Activated effector memory CD4-positive, alpha-beta T cell treated with Interleukin-2 at 50 U/mL for 16 hours (primary cell): ENCODE measurements around the gene JCAD.

Experiments
- DNase-seq: peaks from one replicate; pipeline ENCODE4 v3.0.0-alpha.2; 2020

Gene JCAD

DNA sequence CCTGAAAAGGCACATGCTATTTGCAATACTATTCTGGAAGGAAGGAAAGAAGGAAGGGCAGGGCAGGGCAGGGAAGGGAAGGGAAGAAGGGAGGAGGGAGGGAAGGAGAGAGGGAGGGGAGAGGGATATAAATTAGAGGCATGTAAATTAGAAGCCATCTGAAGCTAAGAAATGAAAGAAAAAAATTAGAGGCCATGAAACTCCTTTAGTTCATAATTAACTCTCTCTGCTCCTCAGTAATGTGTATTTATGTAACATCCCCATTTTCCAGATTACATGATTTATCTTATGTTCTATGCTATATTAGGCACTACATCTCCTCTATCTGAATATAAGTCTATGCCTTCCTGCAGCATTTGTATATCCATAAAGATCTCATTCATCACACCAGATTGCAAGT is 12.7 kb upstream of the JCAD start:
- DNase-seq, result no peak

DNA sequence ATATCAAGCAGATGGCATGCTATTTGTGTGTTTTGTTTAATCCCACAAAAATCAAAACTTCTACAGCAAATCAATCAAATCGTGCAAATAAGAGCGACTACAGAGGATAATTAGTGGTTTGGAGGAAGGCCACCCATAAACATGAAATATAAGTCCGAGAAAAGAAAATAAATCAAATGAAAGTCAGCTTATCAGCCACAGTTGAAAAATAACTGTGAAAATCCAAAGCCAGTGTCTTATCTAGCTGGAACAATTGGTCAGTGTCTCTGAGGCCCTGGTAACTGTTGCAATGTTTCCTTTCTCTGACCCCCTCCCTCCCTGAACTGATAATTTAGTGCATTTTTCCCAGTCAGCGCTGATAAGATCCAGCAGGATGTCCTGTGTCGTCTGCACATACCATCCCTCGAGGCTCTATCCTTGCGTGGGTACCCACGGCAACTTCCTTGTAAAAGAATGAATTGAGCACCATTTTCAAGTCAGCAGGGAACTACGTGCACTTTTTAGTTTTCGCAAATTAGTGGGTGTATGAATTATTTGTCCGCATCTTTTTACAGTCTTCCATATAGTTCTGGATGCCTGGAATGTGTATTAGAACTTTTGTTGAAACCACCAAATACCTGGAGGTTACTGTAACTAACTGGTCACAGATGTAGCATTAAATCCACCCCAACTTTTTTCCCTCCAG is 10.8 kb upstream of the JCAD start:
- DNase-seq, result no peak

DNA sequence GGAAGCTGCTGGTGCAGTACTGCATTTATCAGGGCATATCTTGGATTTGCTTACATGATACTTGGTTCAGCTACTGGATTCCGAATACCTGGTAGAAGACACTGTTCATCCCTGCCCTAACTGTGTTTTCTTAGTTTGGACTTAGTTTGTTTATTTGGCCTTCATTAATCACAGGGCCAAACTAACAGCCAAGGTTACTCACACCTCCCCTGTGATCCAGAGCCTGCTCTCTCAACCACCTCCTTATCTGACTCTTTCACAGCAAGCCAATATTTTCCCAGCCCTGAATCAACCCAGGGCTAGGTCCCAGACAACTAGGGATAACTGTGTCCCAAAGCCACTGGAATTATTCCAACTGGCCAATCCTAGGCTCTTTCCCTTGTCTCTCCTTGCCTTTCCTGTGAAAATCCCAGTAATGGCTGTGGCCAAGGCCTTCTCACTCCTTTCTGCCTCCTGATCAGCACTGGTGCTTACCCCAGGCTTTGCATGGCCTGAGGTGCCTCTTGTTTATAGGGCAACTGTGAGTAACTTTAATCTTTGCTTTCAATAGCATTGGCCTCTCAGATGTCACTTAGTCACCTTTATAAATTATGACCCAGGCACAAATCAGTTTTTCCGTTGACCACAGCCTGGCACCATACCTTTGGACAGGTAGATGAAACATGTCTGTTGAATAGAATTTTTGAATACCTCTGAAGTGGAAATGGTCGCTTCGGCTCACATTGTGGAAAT is 9.3 kb upstream of the JCAD start:
- DNase-seq, result no peak

DNA sequence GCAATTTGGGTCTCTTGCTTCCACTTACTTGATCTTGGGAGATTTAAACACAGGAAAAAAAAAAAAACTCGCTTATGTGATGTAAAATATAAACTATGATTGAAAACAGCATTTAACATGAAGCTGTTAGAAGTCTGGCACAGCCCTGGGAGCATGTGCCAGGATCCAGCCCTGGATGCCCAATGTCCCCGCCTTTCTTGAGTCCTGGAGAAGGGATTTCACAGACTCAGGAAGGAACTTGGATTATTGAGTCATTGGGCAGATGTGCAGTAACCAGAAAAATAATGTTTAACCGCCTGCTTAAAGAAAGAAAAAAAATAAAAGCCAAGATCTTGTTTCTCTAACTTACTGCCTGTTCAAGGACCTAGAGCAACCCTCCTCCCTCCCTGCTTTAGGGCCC is 3.7 kb upstream of the JCAD start:
- no peak for DNase-seq

DNA sequence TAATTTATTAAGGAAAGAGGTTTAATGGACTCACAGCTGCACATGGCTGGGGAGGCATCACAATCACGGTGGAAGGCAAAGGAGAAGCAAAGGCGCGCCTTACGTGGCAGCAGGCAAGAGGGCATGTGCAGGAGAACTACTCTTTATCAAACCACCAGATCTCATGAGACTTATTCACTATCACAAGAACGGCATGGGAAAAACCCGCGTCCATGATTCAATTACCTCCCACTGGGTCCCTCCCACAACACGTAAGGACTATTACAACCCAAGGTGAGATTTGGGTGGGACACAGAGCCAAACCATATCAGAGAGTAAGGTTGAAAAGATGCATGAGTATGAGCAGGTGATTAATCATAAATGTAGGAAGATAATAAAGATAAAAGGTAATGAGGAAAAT is 3.2 kb upstream of the JCAD start:
- no peak for DNase-seq

DNA sequence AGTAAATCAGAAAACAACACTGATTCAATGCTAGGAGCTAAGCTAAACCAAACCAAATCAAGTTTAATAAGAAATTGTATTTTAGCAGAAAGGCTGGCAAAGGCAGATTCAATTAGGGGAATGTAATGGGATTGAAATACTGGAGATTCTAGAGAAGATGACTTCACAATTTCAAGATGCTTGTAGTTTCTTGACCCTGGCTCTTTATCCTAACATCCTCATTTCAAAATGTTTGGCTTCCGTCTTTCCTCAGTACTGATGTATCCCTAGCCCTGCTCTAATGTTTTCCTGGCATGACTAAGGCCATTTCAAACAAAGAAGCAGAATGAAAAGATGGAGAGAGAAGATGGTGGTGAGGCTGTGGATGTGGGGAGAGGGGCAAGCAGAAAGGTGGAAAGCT is 2.7 kb upstream of the JCAD start:
- DNase-seq, result no peak

DNA sequence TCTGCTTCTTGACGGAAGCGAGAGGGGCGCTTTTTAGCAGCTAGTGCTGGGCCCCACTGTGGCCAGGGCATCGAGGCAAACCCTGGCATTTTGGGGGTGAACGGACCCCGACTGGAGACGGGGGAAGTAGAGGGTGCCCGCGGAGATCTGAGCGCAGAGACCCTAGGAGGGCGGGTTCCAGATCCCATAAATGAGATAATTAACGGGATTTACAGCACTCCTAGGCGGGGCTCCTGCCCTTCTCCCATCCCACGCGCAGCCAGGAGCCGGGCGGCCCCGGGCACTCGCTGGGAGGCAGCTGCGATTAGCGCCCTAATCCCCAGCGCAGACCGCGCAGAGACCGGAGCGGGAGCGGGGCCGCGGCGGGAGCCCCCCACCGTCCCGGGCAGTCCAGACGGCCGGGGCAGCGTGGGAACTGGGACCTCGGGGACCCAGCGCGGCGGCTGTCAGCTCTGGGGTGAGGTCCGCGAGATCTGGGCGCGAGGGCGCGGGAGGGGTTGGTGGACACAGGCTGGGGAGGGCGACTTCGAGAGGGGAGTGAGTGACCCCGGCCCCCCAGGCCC is 735 bp downstream of the JCAD start:
- DNase-seq, result no peak

DNA sequence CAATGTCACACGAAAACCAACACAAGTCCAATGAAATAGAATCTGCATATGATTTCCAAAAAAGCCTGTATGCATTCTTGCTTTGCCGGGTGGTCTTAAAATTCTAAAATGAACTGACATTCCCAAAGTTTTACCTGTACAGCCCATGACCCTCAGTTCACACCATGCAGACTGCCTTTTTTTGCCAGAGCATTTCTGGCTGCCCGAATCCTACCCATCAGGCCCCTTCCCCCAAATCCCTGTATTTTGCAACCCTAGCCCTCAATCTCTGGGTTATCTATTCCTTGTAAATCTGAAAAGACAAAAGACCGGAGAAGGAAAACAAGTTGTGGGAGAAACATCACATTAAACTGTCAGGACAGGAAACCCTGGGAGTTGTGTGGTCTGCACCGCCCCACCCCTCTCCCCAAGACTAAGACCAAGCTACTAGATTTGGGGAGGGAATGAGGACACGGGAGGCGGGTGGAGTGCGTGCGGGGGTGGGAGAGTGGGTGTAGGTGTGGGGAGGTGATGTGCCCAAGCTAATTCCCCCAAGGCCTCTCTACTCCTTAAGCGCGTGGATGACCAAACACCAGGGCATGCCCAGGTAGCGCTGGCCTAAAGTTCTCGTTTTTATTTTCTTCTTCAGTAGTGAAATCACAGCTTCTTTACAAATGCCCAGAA is 1.4 kb downstream of the JCAD start:
- no peak for DNase-seq

DNA sequence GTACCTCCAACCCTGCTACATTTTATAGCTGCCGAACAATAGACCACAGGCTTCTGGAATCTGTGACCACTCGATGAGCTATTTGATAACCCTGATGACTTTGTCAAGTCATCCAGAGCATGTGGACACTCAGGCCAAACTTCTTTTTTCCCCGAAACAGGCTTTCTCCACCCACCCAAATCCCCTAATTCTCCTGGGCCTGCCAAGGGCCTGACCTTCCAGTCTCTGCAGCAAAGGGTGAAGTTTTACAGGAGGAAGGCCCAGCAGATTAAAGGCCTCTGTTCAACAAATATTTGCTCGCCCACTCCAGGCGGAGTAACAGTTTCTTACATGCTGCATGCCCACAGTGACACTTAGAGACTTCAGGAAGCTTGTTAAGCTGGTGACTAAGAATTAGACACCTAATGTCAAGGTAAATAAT is 2.0 kb downstream of the JCAD start:
- DNase-seq, result no peak

DNA sequence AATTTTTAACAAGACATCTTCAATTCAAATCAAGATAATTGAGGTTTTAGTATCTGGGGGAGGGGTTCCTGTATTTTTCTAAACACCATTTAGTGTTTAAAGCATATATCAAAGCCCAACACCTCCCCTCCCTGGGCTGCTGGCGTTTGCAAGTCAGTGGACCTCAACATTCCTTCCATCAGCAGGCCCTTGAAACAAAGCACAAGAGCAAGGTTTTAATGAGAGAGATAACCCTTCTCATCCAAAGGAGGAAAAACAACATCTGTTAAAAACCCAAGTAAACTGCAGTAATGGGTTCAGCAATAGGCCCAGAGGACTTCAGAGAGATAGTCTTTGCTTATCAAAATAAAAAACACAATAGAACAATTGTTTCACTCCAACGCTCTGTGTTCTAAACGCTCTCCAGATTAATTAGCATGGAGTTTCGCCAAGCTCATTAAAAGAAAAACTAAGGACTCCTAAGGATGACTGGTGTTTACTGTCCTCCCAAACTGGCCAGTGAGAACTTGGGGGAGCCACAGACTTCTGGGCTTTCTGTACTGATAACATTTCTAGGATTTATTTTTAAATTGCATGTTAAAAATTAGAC is 2.5 kb downstream of the JCAD start:
- DNase-seq, result no peak

DNA sequence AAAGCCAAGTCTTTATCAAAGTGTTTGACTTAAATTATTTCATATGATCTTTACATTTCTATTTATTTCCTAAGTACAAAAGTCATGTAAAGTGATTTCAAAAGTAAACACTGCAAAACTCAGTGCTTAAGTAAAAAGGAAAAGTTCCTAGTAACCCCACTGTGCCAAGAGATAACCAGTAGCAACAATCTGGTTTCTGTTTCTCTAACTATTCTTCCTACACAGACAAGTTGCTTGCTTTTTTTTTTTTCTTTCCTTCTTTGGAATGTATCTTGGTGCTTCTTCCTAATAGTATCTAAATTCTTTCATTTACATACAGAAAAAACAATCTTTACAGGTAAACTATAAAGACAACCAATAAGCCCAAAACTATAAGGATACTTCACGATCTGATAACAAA is 3.1 kb downstream of the JCAD start:
- DNase-seq, result no peak

DNA sequence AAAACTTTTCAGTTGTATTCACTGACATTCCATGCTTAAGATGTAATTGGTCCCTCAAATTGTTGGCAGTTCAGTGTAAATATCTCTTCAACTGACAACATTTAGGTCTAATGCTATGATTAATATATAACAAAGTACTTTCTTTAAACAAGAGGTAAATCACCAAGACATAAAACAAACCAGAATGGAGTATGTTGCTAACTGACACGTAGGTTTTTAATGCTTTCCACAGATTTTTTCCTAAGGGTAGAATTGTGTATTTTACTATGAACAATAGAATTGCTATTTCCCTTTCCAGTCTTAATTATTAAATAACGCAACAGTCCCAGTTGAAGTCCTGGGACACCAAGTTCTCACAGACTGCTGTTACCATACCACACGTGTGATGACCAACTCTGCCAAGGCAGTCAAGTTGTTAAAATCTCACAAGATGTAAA is 4.1 kb downstream of the JCAD start:
- no peak for DNase-seq

DNA sequence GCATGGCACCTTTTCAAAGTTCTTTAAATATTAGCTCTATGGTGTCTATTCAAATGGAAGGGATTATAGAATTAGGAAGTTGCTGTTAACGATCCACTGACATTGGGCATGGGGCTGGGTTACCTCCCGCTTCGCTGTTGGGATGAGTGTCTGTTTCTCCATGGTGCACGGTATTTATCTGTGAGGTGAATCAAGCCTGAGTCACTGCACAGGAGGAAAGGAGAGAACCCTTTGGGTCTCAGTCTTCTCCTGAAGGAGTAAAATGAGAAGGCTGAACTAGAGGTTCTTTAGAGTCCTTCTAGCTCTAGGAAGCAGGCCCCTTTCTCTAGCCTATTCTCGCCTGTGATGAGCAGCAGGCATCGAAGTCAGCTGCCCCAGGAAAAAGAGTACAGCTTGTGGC is 7.3 kb downstream of the JCAD start:
- DNase-seq, result no peak

DNA sequence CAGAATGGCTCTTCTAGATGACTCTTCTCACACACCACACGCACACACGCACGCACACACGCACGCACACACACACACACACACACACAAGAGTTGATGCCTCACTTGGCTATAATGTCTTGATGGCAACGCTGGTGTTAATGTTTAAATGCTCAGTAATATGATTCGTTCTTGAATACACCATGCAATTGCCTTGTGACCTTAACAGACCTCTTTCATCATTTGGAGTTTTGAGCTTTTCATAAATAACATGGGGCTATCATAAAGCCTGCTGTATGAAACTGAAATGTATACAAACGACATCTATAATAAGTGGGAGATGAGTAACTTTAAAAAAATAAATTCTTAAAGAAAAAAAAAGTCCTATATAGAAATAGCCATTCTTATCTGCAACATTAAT is 8.2 kb downstream of the JCAD start:
- no peak for DNase-seq

DNA sequence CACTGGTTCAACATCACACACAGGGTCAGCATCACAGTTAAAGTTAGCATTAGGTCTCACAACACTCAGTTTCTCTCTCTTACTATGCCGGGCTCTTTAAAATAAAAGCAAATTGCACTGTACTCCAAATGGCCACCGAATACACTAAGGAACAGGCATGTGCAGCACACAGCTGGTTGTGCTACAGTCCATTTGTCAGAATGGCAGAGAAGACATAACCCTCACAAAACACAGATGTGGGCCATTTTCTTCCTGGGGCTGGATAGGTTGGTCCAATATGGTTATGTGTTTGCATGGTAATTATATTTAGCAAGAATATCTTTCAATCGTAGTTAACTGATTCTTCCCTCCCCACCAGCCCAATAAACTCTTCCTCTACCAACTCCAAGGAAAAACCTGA is 9.0 kb downstream of the JCAD start:
- DNase-seq, result no peak

DNA sequence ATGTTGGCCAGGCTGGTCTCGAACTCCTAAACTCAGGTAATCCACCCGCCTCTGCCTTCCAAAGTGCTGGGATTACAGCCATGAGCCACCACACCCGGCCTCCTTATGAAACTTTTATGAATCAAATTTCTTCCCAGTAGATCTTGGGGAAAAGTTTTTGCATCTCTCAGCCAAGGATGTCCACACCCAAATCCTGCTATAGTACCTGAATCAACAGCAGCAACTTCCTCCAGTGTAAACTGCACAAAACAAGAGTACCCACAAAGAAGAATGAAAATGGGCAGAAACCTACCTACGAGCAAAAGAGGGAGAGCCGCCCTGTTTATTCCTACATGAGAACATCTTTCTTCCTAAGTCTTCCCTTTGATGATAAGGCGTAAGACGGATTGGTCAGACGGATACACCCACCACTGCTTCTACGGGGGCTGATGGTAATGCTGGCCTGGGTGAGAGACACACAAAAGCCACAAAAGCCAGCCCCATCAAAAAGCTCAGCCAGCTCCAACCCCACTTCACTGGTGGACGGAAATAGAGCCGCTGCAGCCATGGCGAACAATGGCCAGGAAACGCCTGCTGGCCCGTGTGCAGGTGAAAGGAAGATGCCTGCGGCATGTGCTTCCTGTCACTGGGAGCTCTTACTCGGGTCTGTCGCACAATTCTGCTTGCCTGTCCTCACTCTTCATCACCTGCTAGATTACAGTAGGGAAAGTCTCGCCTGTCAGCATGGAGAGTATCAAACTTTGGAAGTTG is 10.4 kb downstream of the JCAD start:
- no peak for DNase-seq

DNA sequence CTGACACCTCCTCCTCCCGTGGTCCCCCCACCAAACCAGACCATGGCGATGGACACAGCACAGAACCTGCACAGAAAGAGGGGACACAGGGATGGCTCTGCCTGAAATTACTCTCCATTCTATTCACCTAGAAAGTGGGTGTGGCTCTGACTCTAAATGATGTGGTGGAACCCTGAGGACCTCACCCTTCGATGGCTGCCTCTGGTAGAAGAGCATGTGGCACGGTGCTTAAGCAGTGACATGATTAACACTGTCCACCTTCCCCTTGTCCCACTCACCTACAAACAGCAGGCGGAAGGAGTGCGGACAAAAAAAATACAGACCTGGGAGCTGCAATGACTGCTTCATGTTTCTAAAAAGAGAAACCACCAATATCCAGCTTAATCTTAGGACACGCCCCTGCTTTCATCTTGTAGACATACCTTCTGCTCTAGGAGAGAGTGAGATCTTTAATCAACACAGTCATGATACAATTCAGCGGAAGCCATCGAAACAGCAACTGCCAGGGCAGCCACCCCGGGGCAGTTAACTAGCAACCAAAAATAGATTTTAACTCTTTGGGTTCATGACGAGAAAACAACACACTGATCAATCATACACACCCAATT is 11.4 kb downstream of the JCAD start:
- DNase-seq, result no peak

DNA sequence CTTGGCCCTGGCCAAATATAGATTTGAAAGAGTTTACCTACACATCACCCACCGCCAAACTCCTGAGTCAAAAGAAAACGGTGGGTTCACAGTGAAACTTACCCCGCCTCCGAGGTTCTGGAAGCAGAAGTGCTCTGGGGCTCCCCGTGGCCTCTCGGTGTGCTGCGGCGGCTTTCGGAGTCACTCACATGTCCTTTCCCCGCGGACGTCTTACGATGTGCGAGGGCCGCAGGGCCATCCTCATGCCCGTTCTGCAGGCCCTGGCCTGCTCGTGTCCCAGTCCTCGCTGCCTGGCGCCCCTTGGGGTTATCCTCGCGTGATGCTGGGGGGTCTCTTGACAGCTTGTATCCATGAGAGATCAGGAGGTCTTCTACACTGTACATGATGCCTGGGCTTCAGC is 12.0 kb downstream of the JCAD start:
- DNase-seq, result no peak

DNA sequence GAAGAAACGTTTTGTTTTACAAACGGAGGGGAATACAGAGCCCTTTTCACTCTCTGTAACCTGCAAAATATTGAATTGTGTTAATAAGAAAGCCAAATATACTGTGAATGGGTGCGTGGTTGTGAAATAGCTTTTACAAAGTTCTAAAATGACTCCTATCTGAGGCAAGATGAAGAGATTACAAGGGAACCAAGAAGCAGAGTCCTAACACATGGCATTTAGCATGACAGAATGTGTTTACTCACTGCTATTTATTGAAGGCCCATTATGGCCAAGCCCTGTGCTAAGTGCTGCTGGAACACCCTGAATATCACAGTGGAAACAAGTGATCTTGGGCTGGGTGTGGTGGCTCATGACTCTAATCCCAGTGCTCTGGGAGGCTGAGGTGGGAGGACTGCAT is 12.9 kb downstream of the JCAD start:
- no peak for DNase-seq

DNA sequence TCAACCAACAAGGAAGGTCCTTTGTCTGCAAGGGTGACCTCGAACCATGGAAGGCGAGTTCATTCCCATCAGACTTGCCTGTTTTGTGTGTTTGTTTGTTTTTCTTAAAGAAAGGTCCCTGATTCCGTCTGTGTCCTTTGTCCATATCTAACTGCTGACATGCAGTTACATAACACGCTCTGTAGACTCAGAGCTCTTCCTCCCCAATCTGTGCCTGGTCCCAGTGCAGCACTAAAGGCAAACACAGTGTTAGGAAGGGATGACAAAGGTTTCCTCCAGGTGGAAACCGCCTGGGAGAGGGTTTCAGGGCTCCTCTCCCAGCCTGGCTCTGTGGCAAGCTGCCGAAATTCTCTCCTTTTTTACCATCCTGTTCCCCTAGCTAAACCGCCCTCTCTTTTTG is 13.4 kb downstream of the JCAD start:
- no peak for DNase-seq

DNA sequence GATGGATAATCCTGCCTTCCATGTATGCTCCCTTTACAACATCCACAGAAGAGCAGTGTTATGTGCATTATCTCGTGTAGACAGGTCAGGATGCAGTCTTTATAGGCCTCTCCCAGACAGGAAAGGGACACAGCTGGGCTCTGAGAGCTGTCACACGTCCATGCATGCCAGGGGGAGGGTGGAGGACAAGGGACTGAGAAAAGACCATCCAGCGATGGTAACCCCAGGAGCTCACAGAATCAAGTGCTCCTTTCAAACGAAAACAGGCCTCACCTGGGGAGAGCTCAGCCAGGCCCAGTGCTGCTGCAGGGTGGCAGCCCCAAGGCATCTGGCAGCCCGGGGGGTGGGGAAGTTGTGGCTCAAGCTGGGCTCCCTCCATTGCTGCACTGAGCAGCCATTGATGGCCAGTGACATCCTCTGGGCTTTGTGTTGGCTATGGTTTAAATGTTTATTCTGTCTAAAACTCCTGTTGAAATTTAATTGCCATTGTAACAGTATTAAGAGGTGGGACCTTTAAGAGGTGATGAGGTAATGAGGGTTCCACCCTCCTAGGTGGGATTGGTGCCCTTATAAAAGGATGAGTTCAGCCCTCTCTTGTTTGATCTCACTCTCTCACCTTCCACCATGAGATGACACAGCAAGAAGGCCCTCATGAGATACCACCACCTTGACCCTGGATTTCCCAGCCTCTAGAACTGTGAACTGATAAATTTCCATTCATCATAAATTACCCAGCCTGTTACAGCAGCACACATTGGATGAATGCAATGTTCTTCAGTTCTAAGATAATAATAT is 15.7 kb downstream of the JCAD start:
- DNase-seq, result no peak

DNA sequence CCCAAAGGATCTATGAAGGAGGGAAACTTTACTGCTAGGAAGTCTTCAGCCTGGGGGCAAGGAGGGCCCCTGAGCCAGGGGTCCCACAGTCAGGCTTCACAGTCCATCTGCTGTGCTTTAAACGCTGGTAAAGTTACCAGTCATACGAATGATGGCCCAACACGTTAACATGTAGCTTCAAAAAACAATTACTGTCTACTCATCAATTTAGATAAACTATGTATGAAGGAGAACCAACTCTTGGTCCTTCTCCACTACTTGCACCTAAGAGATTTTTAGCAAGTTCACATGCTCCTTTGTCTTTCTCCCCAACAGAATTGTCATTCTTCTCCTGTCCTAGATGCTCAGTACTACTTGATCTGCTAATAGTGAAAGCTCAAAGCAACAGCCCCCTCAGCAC is 16.6 kb downstream of the JCAD start:
- DNase-seq, result no peak
